Activated T-helper 2 cell treated with anti-CD3 and anti-CD28 coated beads, Interferon-gamma antibody, Interleukin-2, Interleukin-4, amounts not matched to agents 10 μg/mL and 5 μg/mL and 100 μg/mL, durations not matched to agents 14 hours and 24 hours and 36 hours (primary cell): ENCODE measurements around the gene RGS12. TPM values are rescaled to one million over a fixed set of nuclear protein-coding genes. Genes with fewer than 3 reads are reported as not detected.

Source experiments
- DNase-seq: peaks from one replicate; pipeline ENCODE4 v3.0.0; 2021; ENCODE audit warnings: low spot score
- H3K27ac Mint-ChIP-seq: one replicate; pipeline ENCODE4 v1.8.0; 2021; ENCODE audit warnings: mixed read lengths
- H3K27me3 Mint-ChIP-seq: one replicate; pipeline ENCODE4 v1.8.0; 2021; ENCODE audit warnings: low read depth, mixed read lengths
- H3K36me3 Mint-ChIP-seq: one replicate; pipeline ENCODE4 v1.8.0; 2021; ENCODE audit warnings: low read depth, mixed read lengths
- H3K4me1 Mint-ChIP-seq: one replicate; pipeline ENCODE4 v1.8.0; 2021; ENCODE audit warnings: low read depth, mixed read lengths
- H3K4me3 Mint-ChIP-seq: one replicate; pipeline ENCODE4 v1.8.0; 2021; ENCODE audit warnings: low read depth, mild to moderate bottlenecking, moderate library complexity, mixed read lengths
- H3K9me3 Mint-ChIP-seq: one replicate; pipeline ENCODE4 v1.8.0; 2021; ENCODE audit warnings: mixed read lengths
- intact Hi-C: fragments of 100-400 bp; cut with micrococcal nuclease; formaldehyde crosslinking; loops from one replicate; pipeline ENCODE4 v1.15.1; 2023
- total RNA-seq: library from RNA; stranded (reverse); gene quantifications from 2 replicates; pipeline ENCODE4 v1.2.3, GENCODE V29; 2022

RGS12 gene
- total RNA-seq, 1 donor from 2014 or later: 7.0 TPM

DNA sequence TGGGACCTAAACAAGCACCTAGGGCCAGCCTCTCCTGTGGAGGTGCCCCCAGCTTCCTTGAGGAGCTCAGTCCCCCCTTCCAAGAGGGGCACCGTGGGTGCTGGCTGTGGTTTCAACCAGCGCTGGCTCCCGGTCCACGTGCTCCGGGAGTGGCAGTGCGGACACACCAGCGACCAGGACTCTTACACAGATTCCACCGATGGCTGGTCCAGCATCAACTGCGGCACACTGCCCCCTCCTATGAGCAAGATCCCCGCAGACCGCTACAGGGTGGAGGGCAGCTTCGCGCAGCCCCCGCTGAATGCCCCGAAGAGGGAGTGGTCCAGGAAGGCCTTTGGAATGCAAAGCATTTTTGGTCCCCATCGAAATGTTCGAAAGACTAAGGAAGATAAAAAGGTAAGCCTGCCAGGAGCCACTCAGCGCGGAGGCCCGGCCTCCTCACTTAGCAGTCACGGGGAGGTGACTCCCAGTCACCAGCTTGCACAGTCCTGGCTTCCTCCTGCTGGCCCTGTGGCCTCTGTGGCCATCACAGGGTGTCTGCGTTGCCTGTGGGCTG, 24.9 kb downstream of the RGS12 start:
- DNase-seq: no peak
- Mint-ChIP-seq H3K27me3 (no peaks in the 10 kb centered on the region), H3K4me1 (no peaks in the 10 kb centered on the region), H3K9me3 (no peaks in the 10 kb centered on the region), H3K36me3 (no peaks in the 10 kb centered on the region), H3K4me3 (no peak overlapping the region), H3K27ac (no peak overlapping the region)
- intact Hi-C loops: no loop called here

DNA sequence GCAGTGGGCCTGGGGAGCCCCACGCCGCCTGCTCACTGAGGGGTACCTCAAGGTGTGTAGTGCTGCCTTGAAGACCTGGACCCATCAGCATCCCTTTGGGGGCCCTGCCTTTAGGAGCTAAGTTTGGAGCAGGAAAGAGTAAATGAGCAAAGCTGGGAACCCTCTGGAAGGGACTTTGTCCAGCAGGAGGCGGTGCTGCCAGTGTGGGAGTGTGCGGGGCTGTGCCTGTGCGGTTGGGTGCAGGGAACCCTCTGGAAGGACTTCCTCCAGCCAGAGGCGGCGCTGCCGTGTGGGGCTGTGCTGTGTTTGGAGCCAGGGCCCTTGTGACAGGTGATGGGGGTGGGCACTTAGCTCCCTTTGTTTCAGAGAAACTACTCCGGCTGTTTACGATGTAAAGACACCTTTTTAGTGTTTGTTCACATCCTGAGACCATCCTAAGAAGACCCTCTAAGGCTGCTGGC, 25.8 kb downstream of the RGS12 start:
- Mint-ChIP-seq H3K27me3 (no peaks in the 10 kb centered on the region), H3K4me3 (no peak overlapping the region), H3K36me3 (no peaks in the 10 kb centered on the region), H3K9me3 (no peaks in the 10 kb centered on the region), H3K27ac (no peak overlapping the region), H3K4me1 (no peaks in the 10 kb centered on the region)
- intact Hi-C loops: no loop called here
- DNase-seq: no peak

DNA sequence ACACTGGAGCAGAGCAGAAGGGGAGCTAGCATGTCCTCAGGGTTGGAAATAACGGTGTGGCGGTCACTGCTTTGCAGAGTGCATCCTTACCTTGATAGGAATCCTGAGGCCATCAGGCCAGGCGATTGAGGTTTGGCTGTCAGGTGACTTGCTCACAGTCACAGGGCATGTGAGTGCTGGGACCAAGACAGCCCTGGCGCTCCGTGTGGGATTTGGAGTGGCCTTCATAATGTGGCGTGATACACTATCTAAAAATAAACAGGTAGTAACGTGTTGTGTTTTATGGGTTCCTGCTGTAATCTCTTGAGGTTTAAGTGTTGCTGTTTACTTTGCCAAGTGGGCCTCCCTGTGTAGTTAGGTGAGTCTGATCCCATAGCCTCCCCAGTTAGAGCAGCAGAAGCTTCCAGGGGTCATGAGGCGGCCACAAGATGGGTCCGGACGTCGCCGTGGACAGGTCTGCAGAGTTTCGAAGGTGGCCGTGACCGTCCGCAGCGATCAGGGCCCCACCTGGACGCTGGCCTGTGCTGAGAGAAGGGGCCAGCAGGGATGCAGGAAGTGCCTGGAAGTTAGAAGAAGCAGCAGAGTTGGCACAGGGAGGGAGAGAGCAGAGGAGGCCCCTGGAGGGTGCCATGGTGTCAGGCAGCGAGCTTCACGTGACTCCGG, 27.7 kb downstream of the RGS12 start:
- Mint-ChIP-seq H3K27ac (no peak overlapping the region), H3K9me3 (no peaks in the 10 kb centered on the region), H3K4me1 (no peaks in the 10 kb centered on the region), H3K4me3 (no peak overlapping the region), H3K27me3 (no peaks in the 10 kb centered on the region), H3K36me3 (no peaks in the 10 kb centered on the region)
- no peak for DNase-seq
- intact Hi-C loops: no loop called here

DNA sequence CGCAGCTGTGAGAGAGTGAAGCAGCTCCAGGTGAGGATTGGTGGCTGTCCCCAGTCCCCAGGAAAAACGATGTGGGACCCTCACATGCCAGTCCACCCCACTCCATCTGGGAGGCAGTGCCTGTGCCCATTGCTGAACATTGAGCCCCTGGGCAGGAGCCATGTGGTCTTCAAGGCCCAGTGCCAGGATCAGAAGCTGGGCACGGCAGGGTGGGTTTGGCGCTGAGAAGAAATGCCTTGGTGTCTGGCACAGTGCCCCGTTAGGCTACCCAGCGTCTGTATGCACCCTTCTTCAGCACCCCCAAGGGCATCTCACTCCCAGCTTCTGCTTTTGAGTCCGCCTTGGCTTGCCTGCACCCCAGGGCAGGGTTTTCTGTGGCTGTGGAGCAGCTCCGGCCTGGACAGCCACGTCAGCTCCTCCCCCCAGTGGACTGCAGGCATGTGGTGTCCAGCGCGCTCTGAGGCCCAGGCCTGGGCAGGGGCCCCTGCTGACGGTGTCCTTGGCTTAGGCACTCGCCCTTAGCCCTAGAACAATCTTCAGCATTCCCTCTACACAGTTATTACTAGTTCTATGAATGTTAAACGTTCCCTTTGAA, 28.6 kb downstream of the RGS12 start:
- no peak overlapping the region for H3K27ac Mint-ChIP-seq
- DNase-seq: no peak
- intact Hi-C loops: no loop called here
- H3K4me1 Mint-ChIP-seq: no peaks in the 10 kb centered on the region
- no peak overlapping the region for H3K4me3 Mint-ChIP-seq
- no peaks in the 10 kb centered on the region for H3K9me3 Mint-ChIP-seq
- H3K36me3 Mint-ChIP-seq: no peaks in the 10 kb centered on the region
- no peaks in the 10 kb centered on the region for H3K27me3 Mint-ChIP-seq

DNA sequence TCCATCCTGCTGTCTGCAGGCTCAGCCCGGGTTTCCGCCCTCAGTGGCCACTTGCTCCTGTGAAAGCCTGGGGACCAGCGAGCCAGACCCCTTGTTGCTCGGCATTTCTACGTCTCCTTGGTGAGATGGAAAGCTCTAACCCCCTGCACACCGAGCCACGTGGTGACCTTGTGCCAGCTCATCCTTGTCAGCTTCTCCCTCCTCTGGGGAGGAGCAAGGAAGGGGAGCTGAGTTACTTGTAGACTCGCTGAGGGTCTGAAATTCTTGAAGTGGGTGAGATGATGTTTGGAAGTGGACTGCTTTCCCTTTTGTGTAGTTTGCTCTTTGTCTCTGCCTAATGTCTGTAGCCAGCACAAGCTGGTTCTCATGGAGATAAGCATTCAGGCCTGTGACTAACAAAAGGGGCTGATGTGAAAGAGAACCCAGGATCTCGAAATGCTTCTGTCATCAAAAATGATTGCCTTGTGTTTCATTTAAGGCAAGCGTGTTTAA, 29.3 kb downstream of the RGS12 start:
- Mint-ChIP-seq H3K27ac (no peak overlapping the region), H3K27me3 (no peaks in the 10 kb centered on the region), H3K9me3 (no peaks in the 10 kb centered on the region), H3K4me1 (no peaks in the 10 kb centered on the region), H3K4me3 (no peak overlapping the region), H3K36me3 (no peaks in the 10 kb centered on the region)
- no peak for DNase-seq
- intact Hi-C loops: no loop called here

DNA sequence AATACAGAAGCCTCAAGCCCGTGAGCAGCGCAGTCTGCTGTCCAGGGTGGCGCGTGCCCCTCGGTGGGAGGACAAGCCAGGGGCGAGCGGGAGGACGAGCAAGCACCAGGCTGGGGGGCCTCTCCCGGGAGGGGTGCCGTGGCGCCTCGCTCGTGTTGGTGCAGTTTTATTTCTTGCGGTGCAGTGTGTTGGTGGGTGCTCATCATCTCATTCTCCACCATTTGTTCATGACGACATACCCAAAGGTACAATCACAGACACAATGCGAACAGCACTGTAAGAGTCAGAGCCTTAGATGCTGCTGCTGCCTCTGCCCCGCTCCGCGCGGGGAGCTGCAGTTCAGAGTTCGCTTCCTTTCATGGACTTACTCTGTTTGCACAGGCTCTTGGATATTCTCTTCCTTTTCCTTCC, 30.3 kb downstream of the RGS12 start:
- Mint-ChIP-seq H3K27ac (no peak overlapping the region), H3K27me3 (no peaks in the 10 kb centered on the region), H3K4me1 (no peaks in the 10 kb centered on the region), H3K9me3 (no peaks in the 10 kb centered on the region), H3K36me3 (no peaks in the 10 kb centered on the region), H3K4me3 (no peak overlapping the region)
- intact Hi-C loops: no loop called here
- DNase-seq: no peak

DNA sequence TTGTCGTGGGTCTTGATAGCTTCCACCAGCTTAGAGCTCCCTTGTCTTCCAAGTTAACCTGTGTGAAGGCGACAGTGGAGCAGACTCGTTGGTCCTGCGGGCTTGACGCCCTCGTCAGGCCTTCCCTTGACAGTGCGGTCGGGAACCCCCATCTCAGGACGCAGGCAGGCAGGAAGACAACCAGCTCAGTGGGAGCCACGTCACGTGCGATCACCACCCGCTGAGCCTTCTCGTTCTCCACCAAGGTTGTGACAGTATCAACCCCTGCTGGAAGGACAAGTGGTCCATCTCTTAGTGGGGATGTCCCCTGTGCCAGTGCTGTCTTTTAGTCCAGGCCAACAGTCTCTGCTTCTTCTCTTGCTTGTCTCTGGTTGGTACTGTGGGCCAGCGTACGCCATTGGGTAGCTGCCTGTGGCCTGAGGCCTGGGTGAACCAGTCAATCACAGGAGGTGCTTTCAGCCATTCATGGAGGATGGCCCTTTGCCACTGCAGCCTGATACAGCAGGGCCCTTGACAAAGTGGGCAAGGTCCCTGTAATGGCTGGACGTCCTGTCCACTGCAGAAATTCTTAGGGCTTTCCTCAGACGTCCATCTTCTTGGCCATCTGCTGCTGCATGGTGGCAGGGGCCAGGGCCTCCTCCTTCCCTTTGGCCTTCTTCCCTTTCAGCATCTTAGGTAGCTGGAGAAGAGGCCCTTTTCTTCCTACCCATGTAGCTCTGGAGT, 31.4 kb downstream of the RGS12 start:
- Mint-ChIP-seq H3K9me3 (no peaks in the 10 kb centered on the region), H3K27me3 (no peaks in the 10 kb centered on the region), H3K4me1 (no peaks in the 10 kb centered on the region), H3K27ac (no peak overlapping the region), H3K4me3 (no peak overlapping the region), H3K36me3 (no peaks in the 10 kb centered on the region)
- intact Hi-C loops: no loop called here
- no peak for DNase-seq

DNA sequence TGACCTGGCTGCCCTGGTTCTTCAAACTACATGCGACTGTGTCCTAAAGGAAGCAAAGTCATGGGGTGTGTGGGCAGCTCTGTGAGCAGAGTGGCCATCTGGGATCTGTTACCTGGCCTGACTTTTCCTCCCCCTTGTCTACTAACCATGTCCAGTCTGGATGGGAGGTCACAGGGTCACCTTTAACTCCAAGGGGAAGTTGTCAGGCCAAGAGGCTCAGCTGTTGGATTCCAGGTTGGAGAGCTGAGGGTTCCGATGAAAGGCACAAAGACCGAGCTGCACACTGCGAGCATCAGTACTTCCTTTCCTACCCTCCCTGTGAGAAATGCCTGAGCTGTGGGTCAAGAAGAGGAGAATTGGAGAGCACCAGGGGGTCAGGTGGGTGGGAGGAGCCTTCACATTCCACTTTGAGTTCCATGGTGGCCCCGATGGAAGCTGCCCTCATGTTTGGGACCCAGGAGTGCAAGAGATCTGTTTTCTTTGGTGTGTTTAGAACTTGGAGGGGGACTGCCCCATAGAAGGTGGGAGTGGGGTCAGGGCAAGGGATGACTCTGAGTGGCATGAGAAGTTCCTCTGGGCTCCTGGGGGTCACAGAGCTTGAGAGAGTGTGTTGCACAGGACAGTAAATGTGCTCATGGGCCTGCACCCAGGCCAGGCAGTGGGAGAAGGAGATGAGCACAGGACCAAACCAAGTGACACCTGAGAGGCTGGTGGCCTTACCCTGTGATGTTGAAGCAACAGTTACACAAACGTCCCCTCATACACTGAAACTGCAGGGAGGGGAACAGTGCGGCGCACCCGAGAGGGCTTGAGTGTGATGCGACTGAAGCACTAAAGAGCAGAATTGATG, 36.2 kb downstream of the RGS12 start:
- Mint-ChIP-seq H3K4me1 (no peaks in the 10 kb centered on the region), H3K36me3 (no peaks in the 10 kb centered on the region), H3K27ac (no peak overlapping the region), H3K9me3 (no peaks in the 10 kb centered on the region), H3K4me3 (no peak overlapping the region), H3K27me3 (peaks cover 2% of the 10 kb centered on the region)
- intact Hi-C loops: no loop called here
- DNase-seq: no peak

DNA sequence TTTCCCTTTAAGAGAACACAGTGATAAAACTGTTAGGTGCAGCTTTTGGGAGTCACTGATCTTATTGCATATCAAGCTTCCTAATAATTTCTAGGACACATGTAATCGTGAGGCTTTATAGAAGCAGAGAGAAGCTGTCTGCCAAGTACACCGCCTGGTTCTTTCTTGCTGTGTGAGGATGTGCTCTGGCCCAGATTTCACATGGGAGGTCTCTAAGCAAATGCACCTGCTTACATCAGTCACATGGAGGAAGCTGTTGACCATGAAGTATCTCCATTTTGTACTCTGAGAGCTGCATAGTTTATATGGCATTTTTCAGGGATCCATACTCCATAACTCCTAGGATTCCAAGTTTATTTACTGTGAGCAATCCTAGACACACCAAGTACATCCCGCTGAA, 37.1 kb downstream of the RGS12 start:
- intact Hi-C loops: no loop called here
- H3K27me3 Mint-ChIP-seq: peaks cover 2% of the 10 kb centered on the region
- H3K4me3 Mint-ChIP-seq: no peak overlapping the region
- DNase-seq: no peak
- no peaks in the 10 kb centered on the region for H3K4me1 Mint-ChIP-seq
- no peaks in the 10 kb centered on the region for H3K9me3 Mint-ChIP-seq
- H3K27ac Mint-ChIP-seq: no peak overlapping the region
- no peaks in the 10 kb centered on the region for H3K36me3 Mint-ChIP-seq

DNA sequence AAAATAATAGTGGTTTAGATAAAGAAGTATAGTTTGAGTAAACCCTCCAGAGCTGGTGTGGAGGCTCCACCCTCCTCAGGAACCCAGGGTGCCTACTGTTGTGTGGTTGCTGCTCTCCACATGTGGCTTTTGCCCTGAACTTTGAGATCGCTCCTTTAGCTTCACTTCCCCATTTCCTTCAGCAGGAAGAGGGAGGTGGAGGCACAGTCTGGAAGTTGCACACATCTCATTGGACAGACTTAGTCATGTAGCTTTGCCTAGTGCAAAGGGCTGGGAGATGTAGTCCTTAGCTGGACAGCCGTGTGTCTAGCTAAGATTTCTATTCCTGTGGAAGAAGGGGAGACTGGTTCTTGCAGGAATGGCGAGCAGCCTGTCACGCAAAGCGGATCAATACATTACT, 37.9 kb downstream of the RGS12 start:
- Mint-ChIP-seq H3K4me1 (no peaks in the 10 kb centered on the region), H3K36me3 (no peaks in the 10 kb centered on the region), H3K4me3 (no peak overlapping the region), H3K27me3 (peaks cover 2% of the 10 kb centered on the region), H3K27ac (no peak overlapping the region), H3K9me3 (no peaks in the 10 kb centered on the region)
- intact Hi-C loops: no loop called here
- no peak for DNase-seq

DNA sequence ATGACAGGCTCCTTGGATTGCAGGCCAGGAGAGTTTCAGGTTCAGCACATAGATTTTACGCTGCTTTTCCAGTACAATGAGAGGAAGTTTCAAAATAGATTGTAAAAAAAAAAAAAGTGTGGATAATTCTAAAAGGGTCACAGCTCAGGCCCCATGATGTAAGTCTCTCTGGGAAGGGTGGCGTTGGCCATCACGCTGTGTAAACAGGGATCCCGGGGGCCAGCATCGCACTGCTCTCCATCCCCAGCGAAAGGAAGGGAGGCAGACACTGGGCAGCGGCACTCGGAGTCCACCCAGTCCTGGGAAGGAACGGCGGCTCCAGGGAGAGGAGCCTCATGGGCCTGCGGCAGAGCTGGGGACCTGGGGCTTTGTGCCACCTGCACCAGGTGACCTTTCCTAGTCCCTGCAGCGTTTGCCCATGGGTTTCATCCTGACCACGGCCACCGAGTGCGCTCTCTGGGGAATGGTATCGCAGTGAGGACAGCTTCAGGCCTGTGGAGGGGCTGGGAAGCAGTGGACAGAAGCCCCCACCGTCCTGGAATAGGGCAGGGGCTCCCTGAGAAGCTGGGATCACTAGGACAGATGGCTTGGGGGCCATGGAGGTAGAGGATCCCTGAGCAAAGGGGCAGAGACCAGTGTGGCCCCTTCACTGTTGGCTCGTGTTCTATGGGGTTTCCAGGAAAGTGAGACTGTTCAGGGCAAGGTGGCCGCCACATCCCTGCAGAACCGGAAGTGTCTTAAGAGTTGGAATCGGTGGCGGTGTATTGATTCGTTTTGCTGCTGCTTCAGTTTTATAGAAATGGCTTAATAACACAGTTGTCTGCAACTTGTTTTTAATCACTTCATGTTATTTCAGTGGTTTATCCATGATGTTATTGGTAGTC, 38.9 kb downstream of the RGS12 start:
- Mint-ChIP-seq H3K4me1 (no peaks in the 10 kb centered on the region), H3K36me3 (no peaks in the 10 kb centered on the region), H3K4me3 (no peak overlapping the region), H3K27ac (no peak overlapping the region), H3K27me3 (peaks cover 2% of the 10 kb centered on the region), H3K9me3 (no peaks in the 10 kb centered on the region)
- no peak for DNase-seq
- intact Hi-C loops: no loop called here

DNA sequence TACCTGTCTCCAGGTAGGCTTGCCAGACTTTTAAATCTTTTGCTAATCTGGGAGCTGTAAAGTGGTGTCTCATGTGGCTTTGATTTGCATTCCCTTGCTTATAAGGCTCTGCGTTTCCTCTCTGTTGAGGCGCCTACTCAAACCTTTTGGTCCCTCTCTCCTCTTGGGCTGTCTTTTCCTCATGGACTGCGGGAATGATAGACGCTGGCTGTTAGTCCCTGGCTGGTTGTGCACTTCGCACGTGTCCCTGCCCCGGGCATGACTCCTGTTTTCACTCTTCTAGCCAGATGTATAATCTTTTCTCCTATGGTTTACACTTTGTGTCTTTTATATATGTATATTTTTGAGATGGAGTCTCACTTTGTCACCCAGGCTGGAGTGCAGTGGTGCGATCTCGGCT, 39.7 kb downstream of the RGS12 start:
- H3K27ac Mint-ChIP-seq: no peak overlapping the region
- no peaks in the 10 kb centered on the region for H3K9me3 Mint-ChIP-seq
- intact Hi-C loops: no loop called here
- DNase-seq: no peak
- no peaks in the 10 kb centered on the region for H3K36me3 Mint-ChIP-seq
- H3K4me3 Mint-ChIP-seq: no peak overlapping the region
- H3K4me1 Mint-ChIP-seq: no peaks in the 10 kb centered on the region
- peaks cover 2% of the 10 kb centered on the region for H3K27me3 Mint-ChIP-seq
